Erythroblast (primary cell): ENCODE data around the gene STK40.

Experiments used
- DNase-seq, 2 experiments: peaks; one replicate each; lab custom pipeline; 2025; lab: John Stamatoyannopoulos, UW
- GATA1 ChIP-seq: IDR thresholded peaks from 2 replicates; pipeline ENCODE4 v1.6.1; 2011; ENCODE audit warnings: low read depth, mild to moderate bottlenecking, control low read depth, low read length, moderate library complexity
- POLR2A ChIP-seq: IDR thresholded peaks from 2 replicates; pipeline ENCODE4 v1.6.1; 2011; ENCODE audit warnings: mild to moderate bottlenecking, low read length

STK40 gene

DNA sequence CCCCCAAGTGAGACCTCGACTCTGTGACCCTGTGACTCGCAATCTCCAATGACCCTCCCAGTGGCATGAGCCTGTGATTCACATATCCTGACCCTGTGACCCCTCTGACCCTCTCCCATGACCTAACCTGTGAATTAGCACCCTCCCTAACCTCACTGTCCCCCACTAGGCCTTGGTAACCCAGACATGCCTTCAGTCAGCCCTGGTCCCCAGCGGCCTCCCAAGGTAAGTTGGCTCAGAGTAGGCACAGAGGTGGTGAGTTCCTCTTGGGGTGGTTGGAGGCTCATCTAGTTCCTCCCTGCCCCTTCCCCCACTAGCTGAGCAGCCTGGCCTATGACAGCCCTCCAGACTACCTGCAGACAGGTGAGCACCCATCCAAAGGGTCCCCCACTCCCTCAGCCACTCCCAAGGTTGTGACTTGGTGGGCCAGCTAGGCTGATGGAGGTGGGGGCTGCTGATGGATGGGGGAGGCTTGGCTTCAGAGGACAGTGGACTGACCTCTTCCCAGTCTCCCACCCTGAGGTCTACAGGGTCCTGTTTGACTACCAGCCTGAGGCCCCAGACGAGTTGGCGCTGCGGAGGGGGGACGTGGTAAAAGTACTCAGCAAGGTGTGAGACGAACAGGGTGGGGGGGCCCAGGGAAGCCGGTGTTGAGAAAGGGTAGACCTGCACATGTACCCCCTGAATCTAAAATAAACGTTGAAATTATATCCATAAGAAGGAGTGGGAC is 78.0 kb downstream of the STK40 start:
- no peak for DNase-seq
- TF ChIP-seq GATA1, result no peak
- TF ChIP-seq POLR2A, result no peak

DNA sequence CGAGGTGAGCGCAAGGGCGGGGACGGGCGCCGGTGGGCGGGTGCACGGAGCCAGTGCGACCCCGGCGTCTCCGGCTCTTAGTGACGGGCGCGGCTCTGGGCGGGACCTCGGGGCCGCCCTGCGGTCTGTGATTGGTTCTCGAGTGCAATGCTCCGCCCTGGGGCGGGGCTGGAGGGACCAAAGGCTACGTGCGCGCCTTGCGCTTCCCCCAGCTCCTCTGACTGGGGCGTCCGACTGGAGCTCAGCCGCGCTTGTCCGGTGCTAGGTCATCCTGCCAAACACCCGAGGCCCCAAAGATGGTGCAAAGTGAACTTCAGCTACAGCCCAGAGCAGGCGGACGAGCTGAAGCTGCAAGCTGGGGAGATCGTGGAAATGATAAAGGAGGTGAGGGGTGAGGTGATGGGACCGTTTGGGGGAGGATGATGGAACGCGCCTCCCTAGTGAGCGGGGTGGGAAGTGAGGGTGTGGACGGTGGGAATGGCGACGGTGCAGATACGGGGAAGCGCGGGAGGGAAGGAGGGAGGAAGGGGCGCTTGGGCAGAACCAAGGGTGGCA is 78.7 kb downstream of the STK40 start:
- TF ChIP-seq GATA1 (no peak), POLR2A (peak; percentile 48)
- DNase-seq, result peak; percentile 92 to 95

DNA sequence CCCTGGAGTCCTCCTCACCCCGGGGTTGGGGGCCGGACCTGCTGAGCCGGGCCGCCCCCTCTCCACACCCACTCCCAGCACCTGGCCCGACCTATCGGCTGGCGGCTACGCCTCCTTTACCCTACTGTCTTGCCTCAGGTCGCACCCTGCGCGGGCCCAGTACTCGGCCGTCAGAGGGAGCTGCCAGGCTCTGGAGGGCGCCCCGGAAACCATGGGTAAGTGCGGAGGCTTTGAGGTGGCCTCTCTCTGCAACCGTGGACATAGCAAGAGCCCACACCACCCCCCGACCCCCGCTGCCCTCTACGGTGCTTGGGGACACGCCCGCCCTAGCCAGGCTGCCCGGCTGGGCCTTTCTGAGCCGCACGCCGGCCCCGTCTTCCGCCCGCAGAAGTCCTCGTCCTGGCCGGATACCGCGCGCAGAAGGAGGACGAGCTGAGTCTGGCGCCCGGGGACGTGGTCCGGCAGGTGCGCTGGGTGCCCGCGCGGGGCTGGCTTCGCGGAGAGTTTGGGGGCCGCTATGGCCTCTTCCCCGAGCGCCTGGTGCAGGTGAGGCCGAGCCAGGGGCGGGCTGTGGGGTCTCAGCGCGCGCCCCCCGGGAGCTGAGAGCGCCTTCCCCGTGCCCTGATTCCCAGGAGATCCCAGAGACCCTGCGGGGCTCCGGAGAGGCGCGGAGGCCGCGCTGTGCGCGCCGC is 79.4 kb downstream of the STK40 start, which contains the start of gene SH3D21:
Gene SH3D21, plus strand, starts transcription at position 159 of the 692 bp plus-strand sequence. Its CDS starts 53 bp downstream, at position 212.
- TF ChIP-seq POLR2A, result no peak
- TF ChIP-seq GATA1, result no peak
- DNase-seq, result peak; percentile 58 to 67

DNA sequence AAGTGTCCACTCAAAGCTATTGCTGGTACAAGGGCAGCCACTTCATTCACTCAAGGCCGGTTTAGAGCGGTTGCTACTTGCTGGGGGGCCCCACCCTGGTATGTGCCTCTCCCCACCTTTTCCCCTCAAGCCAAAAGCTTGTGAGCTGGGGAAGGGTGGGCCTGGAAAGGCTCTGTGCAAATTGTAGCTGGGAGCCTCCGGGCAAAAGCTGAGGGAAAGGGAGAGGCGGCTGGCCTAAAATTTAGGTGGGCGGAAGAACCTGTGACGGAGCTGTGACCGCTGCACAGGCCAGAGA is 79.9 kb downstream of the STK40 start:
- no peak for TF ChIP-seq GATA1
- TF ChIP-seq POLR2A, result no peak
- no peak for DNase-seq

DNA sequence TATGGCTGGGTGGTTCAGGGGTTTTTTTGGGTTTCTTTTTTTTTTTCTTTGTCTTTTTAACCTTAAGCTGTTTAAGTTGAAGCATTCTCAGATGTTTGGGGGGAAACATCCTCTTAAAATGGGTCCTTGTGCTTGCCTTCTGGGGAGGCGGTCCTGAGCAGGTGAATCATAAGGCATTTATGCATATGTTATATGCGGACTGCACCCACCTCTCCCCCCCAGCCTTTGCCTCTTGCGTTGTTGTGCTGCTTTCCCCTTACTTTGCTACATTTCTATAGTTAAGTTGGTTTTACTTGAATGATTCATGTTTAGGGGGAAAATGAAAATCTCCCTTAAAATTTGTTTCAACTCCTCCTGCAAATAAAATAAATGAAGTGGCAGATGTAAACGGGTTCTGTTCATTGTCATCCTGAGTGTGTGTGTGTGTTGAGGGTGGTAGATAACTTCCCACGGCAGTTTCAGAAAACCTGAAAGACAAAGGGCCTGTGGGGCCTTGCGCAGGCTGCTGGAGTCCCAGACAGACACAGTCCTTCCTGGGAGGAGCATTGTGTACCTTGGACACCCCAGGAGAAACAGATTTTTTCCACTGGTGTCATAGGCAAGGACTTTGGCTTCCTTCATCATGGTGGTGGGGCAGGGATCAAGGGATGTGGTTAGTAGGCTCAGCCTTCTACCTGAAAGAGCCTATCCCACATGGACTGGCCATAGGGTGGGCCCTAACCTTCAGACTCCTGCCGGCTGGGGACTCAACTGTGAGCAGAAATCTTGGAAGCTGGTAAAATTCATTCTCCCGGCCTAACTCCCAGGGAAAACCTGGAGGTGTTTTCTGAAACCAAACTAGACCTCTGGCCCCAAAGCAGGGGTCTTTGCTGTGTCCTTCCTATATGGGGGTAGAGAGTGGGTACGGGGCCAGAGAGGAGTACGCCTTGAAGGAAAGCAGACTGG is 80.5 kb downstream of the STK40 start:
- TF ChIP-seq POLR2A (no peak), GATA1 (no peak)
- DNase-seq, result no peak

DNA sequence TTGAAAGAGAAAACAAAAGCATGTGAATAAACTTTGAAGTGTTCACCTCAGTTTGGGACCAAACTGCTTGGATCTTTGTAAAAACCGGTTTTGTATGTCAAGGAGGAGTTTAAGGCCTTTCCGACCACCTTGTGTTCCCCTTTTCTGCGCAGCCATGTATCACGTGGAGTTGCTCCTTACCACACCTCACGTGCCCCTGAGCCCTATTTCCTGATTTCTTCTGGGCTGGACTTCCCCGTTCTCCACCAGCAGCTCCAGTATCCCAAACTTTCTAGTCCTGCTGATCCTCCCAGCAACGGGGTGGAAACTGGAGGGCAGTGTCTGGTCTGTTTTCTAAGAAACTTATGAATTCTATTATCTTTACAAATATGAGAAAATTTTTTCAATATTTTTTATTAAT is 81.2 kb downstream of the STK40 start:
- no peak for DNase-seq
- no peak for TF ChIP-seq POLR2A
- no peak for TF ChIP-seq GATA1

DNA sequence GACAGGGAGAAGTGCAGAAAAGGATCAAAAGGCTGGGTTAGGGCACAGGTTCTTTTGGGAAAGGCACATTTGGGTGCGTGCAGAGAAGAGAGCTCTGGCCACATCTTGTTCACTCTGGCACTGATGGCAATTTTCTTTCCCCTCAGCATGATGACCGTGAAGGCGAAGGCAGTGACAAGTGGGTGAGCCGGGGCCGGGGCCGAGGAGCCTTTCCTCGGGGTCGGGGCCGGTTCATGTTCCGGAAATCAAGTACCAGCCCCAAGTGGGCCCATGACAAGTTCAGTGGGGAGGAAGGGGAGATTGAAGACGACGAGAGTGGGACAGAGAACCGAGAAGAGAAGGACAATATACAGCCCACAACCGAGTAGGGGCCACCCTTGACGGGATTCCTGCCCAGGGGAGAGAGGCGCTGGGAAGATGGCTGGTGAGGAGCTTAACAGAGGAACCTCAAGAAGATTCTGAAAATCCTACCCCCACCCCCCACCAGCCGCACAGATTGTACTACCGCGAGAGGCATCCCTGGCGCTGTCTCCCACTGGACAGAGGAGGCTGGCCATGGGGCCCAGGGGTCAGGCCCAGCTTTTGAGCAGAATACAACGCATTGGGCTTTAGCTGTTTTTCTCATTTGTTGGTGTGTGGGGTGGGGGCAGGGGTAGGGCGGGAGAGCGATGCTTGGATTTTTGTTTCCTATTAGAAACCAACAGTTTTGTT is 81.9 kb downstream of the STK40 start:
- DNase-seq, result no peak
- TF ChIP-seq GATA1 (no peak), POLR2A (no peak)

DNA sequence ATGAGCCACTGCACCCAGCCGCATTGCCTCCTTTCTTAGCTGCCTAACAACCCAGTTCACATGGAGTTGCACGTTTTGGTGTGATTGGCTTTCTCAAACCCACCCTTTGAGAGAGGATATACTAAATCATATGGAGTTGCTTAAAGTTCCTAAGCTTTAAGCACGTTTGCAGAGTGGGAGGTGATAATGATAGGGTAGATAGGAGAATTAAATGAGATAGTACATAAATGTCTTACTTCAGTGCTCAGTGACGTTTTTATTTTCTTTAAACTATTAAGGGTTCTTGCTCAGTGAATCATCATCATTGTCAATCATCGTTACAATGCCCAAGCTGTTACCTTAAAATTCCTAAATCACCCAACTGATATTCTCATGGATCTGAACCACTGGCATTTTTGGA is 82.5 kb downstream of the STK40 start:
- TF ChIP-seq GATA1 (no peak), POLR2A (no peak)
- DNase-seq, result no peak

DNA sequence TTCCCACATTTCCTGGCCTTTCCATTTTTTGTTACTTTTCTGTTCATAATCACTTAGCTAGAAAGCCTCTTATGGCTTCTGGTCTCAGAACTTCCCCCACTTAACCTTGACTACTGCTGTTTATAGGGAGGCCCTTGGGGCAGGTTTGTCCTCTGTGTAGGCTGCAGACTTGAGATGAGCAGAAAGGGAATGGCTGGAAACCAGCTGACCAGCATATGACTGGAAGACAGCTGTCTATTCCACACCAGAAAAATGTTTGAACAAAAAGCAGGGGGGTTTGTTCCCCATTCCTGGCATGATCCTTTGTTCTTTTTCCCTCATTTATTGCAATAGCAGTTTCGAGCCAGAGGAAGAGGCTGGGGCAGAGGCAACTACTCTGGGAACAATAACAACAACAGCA is 84.5 kb downstream of the STK40 start:
- TF ChIP-seq POLR2A, result no peak
- TF ChIP-seq GATA1, result no peak
- DNase-seq, result no peak

DNA sequence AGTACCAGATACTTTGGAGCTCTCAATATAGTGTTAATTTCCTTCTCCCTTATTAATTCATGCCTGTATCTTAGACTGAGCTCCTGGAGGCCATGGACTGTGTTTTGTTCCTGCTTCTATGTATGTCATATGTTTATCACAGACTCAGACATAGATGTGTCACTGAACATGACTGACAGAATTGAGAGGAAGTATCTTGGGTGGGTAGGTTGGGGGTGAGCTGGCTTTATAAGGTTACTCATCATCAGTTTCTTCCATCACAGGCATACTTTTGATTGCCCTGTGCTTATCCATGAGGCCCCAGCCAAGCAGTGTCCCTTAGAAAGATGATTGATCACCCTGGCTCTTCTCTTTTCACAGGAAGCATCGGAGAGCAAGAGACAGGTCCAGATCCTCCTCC is 85.2 kb downstream of the STK40 start:
- TF ChIP-seq POLR2A (no peak), GATA1 (no peak)
- peak; percentile 16 to 69 for DNase-seq

DNA sequence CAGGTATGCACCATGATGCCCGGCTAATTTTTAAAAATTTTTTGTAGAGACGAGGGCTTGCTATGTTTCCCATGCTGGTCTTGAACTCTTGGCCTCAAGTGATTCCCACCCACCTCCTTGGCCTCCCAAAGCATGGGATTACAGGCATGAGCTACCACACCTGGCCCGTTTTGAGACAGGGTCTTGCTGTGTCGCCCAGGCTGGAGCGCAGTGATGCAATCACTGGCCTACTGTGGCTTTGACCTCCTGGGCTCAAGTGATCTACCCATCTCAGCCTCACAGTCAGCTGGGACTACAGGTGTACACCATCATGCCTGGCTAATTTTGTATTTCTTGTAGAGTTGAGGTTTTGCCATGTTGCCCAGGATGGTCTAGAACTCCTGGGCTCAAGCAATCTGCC is 87.1 kb downstream of the STK40 start:
- no peak for DNase-seq
- TF ChIP-seq GATA1, result no peak

DNA sequence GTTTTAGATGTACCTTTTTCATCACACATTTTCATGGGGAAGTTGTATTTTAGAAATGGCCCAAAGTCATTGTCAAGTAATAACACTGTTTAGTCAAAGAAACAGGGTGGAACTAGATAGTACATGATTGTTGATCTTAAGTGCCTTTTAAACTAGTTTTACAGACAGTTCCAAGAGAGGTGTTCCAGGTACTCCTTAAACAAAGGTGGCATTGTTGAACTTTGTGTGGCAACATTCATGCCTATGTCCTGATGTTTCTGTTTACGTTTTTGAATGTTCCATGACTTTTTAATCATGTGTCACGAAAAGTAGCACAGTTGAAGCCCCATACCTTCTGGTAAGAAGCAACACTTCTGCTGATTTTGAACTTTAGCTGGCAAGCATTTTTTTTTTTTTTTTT is 88.7 kb downstream of the STK40 start:
- no peak for DNase-seq

DNA sequence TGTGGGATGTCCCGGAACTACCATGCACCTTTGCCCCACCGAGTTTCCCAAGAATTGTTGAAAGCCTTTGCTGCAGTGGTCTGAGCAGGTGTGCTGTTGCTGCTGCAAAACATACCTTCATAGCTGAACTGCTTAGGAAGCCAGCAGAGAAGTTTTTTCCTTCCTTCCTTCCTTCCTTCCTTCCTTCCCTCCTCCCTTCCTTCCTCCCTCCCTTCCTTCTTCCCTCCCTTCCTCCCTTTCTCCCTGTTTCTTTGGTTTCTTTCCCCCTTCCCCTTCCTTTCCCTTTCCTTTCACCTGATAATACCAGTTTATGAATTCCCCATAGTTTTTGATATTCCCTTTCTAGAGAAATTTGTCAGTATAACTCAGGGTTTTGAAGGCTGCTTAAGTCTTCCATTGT is 90.3 kb downstream of the STK40 start:
- TF ChIP-seq POLR2A, result no peak
- DNase-seq, result no peak

More for the DNA sequence above, 88.7 kb downstream of the STK40 start:
- TF ChIP-seq GATA1 (no peak), POLR2A (no peak)
